ENCODE data around the gene LEMD1.

LEMD1 gene

GRCh38 chr1:205421798-205422197 is at the start of gene LEMD1:
TSS of gene LEMD1 (minus strand) at chr1:205422056. CDS start at chr1:205420536, 1,520 bp downstream.
- no peak for DNase-seq

- DNase-seq, result no peak
Measured at GRCh38 chr1:205470131-205470530, 48.3 kb upstream of the LEMD1 start.

- DNase-seq, result no peak
Measured at GRCh38 chr1:205466595-205467220, 44.9 kb upstream of the LEMD1 start.

GRCh38 chr1:205465392-205465791 is 43.5 kb upstream of the LEMD1 start:
- DNase-seq, result no peak

GRCh38 chr1:205458777-205459566 is 37.1 kb upstream of the LEMD1 start:
- DNase-seq, result no peak

GRCh38 chr1:205456868-205457745 is 35.3 kb upstream of the LEMD1 start:
- no peak for DNase-seq

GRCh38 chr1:205456383-205456867 is 34.6 kb upstream of the LEMD1 start:
- DNase-seq, result no peak

- no peak for DNase-seq
Measured at GRCh38 chr1:205455581-205456382, 33.9 kb upstream of the LEMD1 start, which contains the start of gene BLACAT1. TSS of gene BLACAT1 (minus strand) at chr1:205456045.

- no peak for DNase-seq
Measured at GRCh38 chr1:205454903-205455335, 33.1 kb upstream of the LEMD1 start.

- DNase-seq, result no peak
Measured at GRCh38 chr1:205453466-205453865, 31.6 kb upstream of the LEMD1 start.

- no peak for DNase-seq
Measured at GRCh38 chr1:205452933-205453332, 31.1 kb upstream of the LEMD1 start.

- no peak for DNase-seq
Measured at GRCh38 chr1:205452364-205452763, 30.5 kb upstream of the LEMD1 start.

- no peak for DNase-seq
Measured at GRCh38 chr1:205451759-205452164, 29.9 kb upstream of the LEMD1 start.

- DNase-seq, result no peak
Measured at GRCh38 chr1:205451202-205451601, 29.3 kb upstream of the LEMD1 start.

- DNase-seq, result no peak
Measured at GRCh38 chr1:205450448-205450847, 28.6 kb upstream of the LEMD1 start.

GRCh38 chr1:205449750-205450443 is 28.0 kb upstream of the LEMD1 start:
- no peak for DNase-seq

GRCh38 chr1:205449254-205449749 is 27.4 kb upstream of the LEMD1 start:
- no peak for DNase-seq

- no peak for DNase-seq
Measured at GRCh38 chr1:205448540-205449253, 26.8 kb upstream of the LEMD1 start.

GRCh38 chr1:205447457-205448341 is 25.8 kb upstream of the LEMD1 start:
- DNase-seq, result no peak

GRCh38 chr1:205446828-205447227 is 25.0 kb upstream of the LEMD1 start:
- no peak for DNase-seq
